Measurements from ENCODE around the gene STRBP. TPM values are rescaled to one million over a fixed set of nuclear protein-coding genes. Genes with fewer than 3 reads are reported as not detected.
"Not testable (repeated sequence)": the region's sequence is repeated elsewhere in the genome, so short reads cannot be mapped to it uniquely, and the experiment has no call there.

Gene STRBP
- total and polyA plus RNA-seq, 12 donors = 4.2 to 12.4 (median 8.1) TPM

- no peaks in the 10 kb centered on the region for H3K36me3 ChIP-seq (replicated peaks in 1 of 2)
- no peaks in the 10 kb centered on the region for H3K27me3 ChIP-seq
- intact Hi-C loops (cut with DNase I) = no loop called here
- no peak overlapping the region for H3K4me3 ChIP-seq
- DNase-seq = no peak
- H3K9me3 ChIP-seq (replicated peaks in 1 of 3) = no peaks in the 10 kb centered on the region
- H3K27ac ChIP-seq = no peak overlapping the region
- TF ChIP-seq POLR2A (IDR thresholded peaks at IDR 0.05) (no peak), CTCF (IDR thresholded peaks at IDR 0.05) (no peak)
- 51 to 72% (median 62%) methylated on average over 4 of the region's 4 CpGs for WGBS, 4 donors
- no peaks in the 10 kb centered on the region for H3K4me1 ChIP-seq (replicated peaks in 1 of 2)
Measured at GRCh38 chr9:123305879-123306278, 37.5 kb upstream of the STRBP start.

- H3K4me3 ChIP-seq = no peak overlapping the region
- TF ChIP-seq POLR2A (IDR thresholded peaks at IDR 0.05) = no peak
- no peak for TF ChIP-seq CTCF (IDR thresholded peaks at IDR 0.05)
- no peaks in the 10 kb centered on the region for H3K27me3 ChIP-seq
- H3K27ac ChIP-seq = no peak overlapping the region
- intact Hi-C loops (cut with DNase I) = no loop called here
- DNase-seq = no peak
- no peaks in the 10 kb centered on the region for H3K9me3 ChIP-seq (replicated peaks in 1 of 3)
- 83 to 89% (median 87%) methylated on average over 4 of the region's 4 CpGs for WGBS, 4 donors
- no peaks in the 10 kb centered on the region for H3K36me3 ChIP-seq (replicated peaks in 1 of 2)
- H3K4me1 ChIP-seq (replicated peaks in 1 of 2) = no peaks in the 10 kb centered on the region
Measured at GRCh38 chr9:123304340-123304691, 35.9 kb upstream of the STRBP start.

GRCh38 chr9:123302348-123303214 is 34.2 kb upstream of the STRBP start:
- WGBS, 4 donors = 63 to 73% (median 70%) methylated on average over 13 to 17 of the region's 17 CpGs
- no peaks in the 10 kb centered on the region for H3K36me3 ChIP-seq (replicated peaks in 1 of 2)
- no peaks in the 10 kb centered on the region for H3K4me1 ChIP-seq (replicated peaks in 1 of 2)
- no peaks in the 10 kb centered on the region for H3K9me3 ChIP-seq (replicated peaks in 1 of 3)
- no peak for TF ChIP-seq CTCF (IDR thresholded peaks at IDR 0.05)
- no peak for TF ChIP-seq POLR2A (IDR thresholded peaks at IDR 0.05)
- no peak overlapping the region for H3K4me3 ChIP-seq
- no peaks in the 10 kb centered on the region for H3K27me3 ChIP-seq
- DNase-seq = no peak
- intact Hi-C loops (cut with DNase I) = no loop called here
- no peak overlapping the region for H3K27ac ChIP-seq

- H3K4me3 ChIP-seq; H3K9me3 ChIP-seq (replicated peaks in 1 of 3); DNase-seq; intact Hi-C loops (cut with DNase I); H3K4me1 ChIP-seq (replicated peaks in 1 of 2); H3K36me3 ChIP-seq (replicated peaks in 1 of 2); H3K27ac ChIP-seq; H3K27me3 ChIP-seq: not testable (repeated sequence)
- 82 to 90% (median 87%) methylated on average over 13 of the region's 13 CpGs for WGBS, 4 donors
Measured at GRCh38 chr9:123301936-123302335, 33.5 kb upstream of the STRBP start.

- no peaks in the 10 kb centered on the region for H3K27me3 ChIP-seq
- no peaks in the 10 kb centered on the region for H3K9me3 ChIP-seq (replicated peaks in 1 of 3)
- intact Hi-C loops (cut with DNase I) = no loop called here
- 73 to 84% (median 80%) methylated on average over 3 of the region's 3 CpGs for WGBS, 4 donors
- H3K4me3 ChIP-seq = no peak overlapping the region
- no peaks in the 10 kb centered on the region for H3K36me3 ChIP-seq (replicated peaks in 1 of 2)
- H3K27ac ChIP-seq = no peak overlapping the region
- no peak for DNase-seq
- TF ChIP-seq CTCF (IDR thresholded peaks at IDR 0.05) (no peak), POLR2A (IDR thresholded peaks at IDR 0.05) (no peak)
- no peaks in the 10 kb centered on the region for H3K4me1 ChIP-seq (replicated peaks in 1 of 2)
Measured at GRCh38 chr9:123300554-123300953, 32.2 kb upstream of the STRBP start.
